NCI-H2196 treated with DMSO at 0.1 percent for 48 hours (cell line): ENCODE measurements around the gene TCF4.
"Not testable (repeated sequence)": the region's sequence is repeated elsewhere in the genome, so short reads cannot be mapped to it uniquely, and the experiment has no call there.

Experiments
- DNase-seq: peaks from one replicate; lab custom pipeline; 2025; ENCODE audit not compliant: unreplicated experiment; lab: John Stamatoyannopoulos, UW

TCF4 gene

DNA sequence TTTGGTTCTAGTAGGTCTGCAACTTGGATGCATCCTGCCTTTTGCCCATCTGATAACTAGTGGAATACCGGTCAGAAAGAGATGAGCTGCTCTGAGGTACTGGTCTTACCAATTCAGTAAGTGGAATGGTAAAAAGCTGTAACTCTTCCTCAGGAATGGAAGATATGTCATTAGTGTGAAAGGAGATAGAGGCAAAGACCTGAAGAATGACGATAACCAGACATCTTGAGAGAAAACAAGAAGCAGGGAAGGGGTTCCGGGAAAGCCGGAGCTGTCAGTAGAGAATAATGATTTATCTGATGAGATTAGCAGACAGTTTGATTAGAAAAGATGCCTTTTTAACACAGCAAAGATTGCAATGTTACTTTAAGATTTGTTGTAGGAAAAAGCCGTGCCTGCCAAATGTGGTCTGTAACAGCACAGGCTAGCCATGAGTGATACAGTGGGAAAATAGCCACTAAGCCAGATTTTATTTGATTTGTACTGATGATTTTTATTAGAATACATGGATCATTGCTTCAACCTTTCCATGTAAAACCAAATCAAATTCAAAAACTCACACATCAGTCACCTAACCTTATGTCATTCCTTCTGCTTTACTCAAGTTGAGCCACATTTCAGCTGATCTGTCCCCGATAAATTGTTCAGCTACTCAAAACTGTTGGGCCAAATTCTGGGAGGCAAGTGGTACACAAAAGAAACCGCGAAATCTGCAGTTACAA is 110.0 kb downstream of the TCF4 start:
- no peak for DNase-seq

DNA sequence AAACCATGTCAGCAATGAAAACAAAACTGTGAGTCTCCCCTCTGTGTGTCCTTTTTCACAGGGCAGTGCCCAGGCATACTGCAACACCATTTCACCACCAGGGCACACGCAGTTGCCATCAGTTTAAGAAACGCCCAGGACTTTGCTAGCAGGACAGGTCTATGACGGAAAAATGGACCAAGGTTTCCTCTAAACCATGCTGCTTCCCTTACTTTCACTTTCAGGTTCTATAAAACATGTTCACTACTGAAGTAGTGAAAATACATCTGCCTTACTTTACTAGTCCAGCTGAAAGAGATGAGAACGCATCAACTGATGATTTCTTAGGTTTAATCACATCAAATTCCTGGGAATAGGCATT is 110.5 kb downstream of the TCF4 start:
- no peak for DNase-seq

DNA sequence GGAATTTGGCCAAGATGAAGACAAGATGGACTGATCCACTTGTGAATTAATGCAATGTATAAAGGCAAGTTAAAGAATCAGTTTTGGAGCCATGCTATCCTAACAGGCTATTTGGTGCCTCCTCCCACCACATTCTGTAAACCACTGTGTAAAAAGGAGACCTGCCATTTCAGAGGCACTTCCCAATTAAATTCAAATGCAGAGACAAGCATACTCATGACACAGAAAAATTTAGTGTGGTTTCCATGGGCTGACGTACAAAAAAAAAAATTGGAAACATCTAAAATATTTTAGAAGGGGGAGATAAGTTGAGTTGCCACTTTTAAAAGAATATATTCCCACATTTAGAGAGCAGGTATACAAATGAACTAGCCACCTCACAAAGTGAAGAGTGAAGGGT is 112.1 kb downstream of the TCF4 start:
- DNase-seq, result no peak

DNA sequence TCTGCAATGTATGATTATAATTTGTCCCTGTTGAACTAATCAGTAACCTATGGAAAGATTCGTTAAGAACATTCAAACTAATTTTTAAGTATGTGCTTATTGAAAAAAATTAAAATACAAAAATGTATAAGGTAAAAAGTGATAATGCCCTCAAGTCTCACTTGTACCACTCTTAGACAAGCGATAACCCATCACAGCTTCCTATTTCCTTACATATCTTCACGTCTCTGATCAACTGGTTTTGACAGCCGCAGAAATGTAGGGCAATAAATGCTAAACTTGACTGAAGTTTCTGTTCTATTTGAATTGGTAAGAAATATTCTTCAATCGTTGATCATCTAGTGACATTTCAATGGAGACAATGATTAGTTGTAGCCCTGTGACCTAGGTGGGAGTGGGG is 112.5 kb downstream of the TCF4 start:
- no peak for DNase-seq

DNA sequence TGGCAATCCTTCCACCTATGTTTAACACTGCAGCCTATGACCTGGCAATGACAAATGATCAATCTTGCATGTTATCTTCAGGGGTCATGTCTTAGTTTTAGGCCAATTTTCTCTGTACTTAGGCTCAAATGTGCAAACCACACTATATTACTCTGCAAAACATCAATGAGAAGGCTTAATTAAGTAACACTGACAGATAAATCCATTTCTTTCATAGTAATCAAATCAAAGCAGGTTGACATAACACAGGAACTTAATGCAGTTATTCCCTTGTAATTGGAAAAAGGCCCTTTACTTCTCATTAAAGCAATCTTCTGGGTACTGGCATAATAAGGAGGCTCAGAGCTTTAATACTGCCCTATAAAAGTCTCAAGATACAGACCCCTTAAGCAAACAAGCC is 114.4 kb downstream of the TCF4 start:
- DNase-seq, result no peak

DNA sequence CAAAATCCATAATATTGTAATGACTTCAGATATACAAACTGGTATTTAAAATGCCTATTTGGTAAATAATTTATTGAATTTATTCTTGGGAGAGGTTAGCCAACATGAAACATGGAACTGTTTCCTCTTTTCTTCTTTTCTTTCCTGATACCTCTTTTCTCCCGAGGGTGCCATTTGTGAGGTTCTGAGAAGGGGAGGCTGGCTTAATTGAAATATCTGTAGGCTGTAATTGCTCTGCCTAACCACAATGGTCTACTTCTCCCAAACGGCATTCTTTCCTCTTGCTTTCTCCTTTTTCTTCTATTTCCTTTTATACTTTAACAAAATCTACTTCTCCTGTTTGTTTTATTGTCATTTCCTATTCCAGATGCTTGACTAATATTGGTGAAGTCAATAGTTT is 114.9 kb downstream of the TCF4 start:
- DNase-seq, result no peak

DNA sequence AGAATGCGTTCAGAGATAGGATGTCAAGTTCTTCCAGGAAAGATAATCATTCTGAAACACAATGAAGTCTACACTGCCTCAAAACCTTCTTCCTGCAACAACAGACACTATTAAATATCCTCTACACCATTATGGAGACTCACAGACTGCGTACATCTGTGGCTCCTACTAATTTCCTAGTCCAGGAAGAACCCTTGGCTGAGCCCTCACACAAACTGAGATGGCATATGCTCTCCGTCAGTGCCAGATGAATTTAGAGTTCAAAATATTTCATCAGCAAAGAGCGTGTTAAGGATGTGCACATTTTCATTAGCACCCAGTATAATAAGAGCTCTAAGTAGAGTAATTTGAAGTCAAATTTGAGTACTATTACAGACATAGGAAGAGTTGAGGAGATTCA is 117.2 kb downstream of the TCF4 start:
- no peak for DNase-seq

DNA sequence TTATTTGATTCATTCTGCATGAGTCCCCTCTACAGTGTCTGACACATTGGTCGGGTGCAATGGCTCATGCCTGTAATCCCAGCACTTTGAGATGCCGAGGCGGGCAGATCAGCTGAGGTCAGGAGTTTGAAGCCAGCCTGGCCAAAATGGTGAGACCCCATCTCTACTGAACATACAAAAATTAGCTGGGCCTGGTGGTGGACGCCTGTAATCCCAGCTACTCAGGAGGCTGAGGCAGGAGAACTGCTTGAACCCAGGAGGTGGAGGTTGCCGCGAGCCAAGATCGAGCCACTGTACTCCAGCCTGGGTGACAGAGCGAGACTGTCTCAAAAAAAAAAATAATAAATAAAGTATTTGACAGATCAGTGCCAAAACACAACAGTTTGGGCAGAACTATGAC is 118.9 kb downstream of the TCF4 start:
- not testable (repeated sequence) for DNase-seq

DNA sequence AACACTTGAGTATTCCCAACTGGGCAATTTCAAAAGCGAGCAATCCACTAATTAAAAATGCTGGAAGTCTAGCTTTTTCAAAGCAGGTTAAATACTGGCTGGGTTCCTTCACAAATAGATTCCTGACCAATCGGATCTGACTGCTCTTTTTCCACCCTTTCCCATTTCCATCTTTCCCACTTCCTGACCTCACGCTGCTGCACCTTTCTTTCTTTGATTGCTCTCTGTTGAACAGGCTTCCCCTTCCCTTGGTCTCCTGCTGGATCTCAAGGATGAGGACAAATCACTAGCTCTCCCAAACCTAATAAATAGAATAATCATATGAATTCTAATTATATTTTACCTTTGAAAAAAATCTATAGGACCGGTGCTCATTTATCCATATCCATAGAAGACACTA is 121.2 kb downstream of the TCF4 start:
- no peak for DNase-seq

DNA sequence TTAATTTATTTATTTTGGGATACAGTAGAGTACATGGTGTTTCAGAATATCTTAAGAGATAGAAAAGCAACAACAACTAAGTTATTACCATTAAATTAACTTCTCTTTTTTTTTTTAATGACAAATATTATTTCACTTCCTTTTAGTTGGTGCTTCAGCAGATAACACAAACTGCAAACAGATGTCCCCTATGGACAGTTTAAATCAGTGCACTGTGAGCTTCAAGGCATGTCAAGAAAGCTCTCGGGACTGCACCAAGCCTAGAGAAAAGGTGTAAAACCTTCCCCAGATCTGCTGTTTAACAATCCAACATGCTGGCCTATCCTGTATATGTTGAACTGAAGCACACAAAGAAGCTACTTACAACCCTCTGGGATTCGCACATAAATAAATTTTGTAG is 122.7 kb downstream of the TCF4 start:
- no peak for DNase-seq

DNA sequence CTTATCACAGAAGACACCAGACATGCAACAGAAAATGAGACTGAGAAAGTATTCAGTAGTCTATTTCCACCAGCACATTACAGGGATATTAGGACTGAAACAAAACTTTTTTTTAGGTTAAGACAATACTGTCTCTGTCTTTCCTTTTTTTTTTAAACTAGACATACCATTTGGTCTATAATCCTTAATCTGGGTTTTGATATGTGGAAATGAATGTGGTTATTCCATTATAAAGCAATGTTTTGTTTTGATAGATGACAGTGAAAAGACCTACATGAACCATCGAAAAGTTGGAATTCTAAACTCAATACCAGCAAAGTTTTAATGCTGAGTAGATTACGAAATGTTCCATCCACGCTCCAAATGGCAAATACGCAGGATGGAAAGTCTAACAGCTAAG is 123.4 kb downstream of the TCF4 start:
- DNase-seq, result no peak

DNA sequence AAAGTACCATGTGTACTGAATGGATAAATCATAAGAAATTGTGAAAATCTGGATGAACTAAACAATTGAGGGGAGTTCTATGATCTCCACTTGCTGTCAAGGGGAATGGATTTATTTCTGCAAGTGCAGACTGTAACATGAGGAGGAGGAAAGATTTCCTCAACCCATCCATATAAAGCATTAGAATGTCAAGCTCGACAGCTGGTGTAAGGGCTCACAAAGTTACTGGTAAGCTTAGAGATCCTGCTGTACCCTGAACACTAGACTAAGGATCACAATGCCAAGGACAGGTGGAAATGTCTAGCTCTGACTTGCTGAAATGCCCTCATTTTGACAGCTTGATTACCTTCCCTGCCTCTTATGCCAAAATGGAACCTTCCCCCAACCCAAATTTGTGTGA is 125.3 kb downstream of the TCF4 start:
- DNase-seq, result no peak

DNA sequence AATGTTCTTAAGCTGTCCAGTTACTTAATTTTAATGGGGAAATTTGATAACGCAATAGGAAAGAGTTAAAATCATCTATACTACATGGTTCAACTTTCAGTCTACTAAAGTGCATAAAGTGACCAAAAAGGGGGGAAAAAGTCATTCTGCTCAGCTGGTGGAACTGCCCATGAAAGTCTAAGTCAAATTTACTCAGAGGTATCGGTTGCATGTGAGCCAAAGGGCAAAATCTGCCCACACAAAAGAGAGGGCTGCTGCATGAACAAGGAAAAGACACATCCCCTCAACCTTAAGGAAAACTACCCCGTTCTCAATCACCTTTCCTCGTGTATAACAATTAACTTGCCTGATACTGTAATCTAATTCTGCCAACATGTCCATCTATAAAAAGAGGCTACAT is 126.1 kb downstream of the TCF4 start:
- no peak for DNase-seq

DNA sequence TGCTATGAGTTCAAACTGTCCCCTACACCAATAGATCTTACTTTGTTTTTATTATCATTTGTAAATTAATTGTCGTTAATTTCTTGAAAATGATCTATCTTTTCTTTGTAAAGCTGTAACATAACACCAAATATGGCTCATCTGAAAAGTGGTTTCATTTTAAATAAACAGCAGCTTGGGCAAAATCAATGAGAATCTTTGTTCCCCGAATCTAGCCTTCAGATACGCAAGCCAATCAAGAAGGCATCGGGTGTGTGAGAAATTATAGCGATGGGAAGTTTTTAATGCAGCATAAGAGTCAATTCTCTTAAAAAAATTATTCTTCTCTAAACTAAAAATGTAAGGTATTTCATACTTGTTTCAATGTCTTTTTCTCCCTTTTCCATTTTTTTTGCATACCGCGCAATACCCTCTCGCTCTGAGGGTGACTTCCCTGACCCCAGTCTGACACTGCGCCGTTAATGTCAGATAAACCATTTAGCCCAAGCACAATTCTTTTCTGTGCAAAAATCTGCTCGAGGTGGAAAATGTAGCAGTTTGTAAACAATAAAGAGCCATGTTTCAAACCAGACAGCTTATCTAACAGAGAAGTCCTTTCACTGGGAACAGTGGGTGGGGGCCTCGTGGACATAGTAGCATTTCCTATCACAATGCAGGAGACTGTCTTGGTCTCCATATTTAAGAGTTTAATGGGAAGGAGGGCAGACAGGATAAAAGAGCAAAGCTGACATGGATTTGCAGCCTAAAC is 129.4 kb downstream of the TCF4 start:
- DNase-seq, result no peak

DNA sequence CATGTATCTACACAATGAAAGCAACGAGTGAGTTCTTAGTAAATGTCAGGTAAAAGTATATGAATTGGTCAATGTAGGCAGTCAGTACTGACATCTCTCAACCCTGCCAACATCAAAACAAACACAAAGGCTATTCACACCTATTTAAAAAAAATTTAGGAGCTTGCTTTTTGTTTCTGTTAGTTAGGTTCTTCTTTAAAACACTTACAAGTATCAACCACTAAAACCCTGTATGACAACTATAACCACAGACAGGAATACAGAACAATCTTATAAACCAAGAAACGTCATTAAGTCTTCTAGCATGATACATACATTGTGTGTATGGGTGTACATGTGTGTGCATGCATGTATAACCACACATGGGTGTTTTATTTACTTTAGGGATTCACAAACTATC is 131.0 kb downstream of the TCF4 start:
- no peak for DNase-seq

DNA sequence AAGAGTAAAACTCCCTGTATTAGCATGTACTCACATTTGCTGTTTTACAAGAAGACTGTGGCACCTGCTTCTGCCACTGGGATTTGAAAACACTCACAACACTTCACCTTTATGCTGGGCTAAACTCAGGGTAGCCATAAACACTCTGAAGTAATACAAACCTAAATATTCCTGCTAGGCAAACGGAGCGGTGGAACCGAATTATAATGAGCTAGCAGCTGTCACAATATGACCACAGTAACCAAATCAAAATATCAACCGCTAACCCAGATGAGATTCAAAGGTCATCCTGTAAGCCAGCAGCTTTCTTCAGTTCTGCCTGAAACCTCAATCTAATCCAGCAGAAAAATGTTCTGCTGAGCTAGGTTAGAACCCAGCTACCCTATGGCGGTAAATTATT is 132.1 kb downstream of the TCF4 start:
- no peak for DNase-seq

DNA sequence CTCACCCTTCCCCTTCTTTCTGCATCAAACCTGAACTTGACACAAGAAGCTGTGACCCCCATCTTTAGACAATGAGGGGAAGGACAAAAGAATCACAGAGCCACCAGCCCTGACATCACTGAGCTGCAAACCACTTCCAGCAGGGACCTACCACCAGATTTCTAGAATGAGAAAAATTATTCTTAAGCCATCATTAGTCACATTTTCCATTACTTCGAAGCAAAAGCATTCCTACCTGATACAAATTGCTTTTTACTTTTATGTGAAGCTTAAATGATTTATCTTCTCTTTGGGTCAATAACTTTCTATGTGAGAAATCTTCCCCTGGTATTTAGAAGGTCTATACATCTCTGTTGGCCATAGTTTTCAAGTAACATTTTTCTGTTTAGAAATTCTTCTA is 134.8 kb downstream of the TCF4 start:
- DNase-seq, result no peak

DNA sequence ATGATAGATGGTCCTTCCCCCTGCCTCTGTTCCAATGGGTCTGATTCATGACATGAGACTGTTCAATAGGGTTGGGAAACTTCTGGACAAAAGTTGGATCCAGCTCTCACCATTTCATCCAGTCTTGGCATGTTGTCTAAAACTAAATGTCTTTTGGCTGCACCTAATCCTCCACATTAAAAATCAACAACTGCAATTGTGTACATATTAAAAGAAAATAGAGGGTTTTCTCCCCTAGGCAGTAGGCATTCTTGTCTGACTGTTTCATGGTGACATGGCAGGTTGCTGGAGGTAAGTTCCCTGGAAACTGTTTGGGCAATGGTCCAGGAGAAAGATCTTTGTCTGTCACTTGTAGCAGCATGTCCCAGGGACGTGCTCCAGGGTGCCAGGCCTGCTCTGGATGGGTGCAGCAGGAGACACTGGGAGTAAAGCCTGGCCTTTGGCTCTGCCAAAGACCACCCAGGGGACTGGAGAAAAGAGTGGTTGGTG is 135.8 kb downstream of the TCF4 start:
- no peak for DNase-seq

DNA sequence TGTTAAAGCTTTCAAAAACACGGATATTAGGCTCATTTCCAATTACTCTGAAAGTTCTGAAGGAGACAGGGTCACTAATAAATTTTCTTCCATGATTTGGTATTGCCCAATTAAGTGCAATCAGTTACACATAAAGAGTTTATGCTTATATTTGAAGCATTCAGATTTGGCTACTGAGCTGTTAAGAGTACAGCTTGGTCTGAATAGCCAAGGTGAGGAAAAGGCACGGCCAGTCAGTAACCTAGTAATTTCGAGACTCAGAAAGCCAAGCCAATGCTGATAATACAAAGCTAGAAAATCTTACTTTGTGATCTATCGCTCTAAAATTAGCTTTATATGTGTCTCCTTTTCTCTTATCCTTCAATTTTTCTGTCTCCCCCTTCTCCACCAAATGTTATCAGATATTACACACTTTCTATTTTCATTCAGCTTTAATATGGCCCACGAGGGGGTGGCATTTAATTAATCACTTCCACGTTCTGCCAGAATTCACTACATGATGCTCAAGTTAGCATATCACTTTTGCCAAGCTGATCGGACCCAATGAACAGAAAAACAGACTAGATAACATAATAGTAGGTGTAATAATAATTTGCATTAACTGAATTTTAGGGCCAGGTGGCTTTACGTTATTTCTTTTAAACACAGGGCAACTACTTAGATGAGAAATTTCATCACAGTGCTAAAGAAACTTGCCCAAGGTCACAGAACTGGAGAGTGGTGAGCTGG is 138.4 kb downstream of the TCF4 start:
- no peak for DNase-seq

DNA sequence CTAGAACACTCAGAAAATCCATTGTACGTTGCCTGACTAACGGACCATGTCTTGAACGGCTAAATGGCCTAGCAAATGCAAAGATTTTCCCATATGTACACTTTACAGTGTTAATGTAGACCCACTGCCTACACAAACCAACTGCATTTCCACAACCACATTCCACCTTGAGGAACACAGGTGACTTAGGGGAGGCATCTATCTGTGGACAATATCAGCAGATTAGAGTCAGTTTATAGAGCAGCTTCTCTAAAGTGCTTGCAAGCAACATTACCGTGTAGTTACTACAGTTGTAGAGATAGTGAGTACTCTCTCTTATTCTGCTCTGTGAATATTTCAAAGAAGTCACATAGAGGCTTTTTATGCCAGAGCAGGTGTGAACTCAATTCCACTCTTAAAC is 139.6 kb downstream of the TCF4 start:
- DNase-seq, result no peak

DNA sequence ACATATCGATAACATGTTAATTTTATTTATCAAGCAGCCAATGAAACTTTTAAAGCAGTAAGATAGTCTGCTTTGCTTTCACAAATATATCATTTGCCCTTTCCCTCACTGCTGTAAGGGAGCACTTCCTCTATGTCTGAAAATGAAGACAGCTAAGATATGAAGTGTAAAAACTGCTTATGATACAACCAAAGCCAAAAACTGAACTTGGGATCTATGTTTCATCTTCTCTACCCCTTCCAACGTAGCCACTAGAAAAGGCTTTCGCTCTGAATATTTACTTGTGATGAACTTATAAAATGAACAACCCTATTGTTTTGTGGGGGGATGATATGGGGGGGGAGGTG is 140.3 kb downstream of the TCF4 start:
- DNase-seq, result no peak

DNA sequence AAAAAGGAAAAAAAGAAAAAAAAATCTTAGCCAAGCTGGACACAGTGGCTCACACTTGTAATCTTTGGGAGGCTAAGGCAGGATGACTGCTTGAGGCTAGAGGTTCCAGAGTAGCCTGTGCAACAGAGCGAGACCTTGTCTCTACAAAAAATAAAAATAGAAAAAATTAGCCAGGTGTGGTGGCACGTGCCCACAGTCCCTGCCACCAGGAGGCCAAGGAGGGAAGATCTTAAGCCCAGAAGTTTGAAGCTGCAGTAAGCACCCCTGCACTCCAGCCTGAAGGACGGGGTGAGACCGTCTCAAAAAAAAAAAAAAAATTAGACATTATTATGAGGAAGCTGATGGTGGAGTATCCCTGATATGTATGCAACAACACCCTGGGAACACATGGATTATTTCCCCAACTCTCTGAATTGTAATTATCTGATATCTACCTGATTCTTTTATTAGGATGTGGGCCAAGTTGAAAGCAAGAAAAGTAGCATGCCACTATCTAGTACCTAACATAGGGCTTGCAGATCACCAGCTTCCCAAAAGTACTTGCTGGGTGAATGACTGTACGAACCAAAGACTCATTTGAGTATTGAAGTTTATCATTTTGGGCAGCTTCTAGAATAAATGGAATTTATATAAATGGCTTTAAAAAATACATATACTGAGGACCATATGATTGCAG is 140.9 kb downstream of the TCF4 start:
- DNase-seq, result no peak
